Adrenal gland (tissue), 5 donors: ENCODE data around the gene ZNF823.

ENCODE experiments used
- CTCF ChIP-seq, 6 experiments: fragments of 450-650 bp in 4 of 6; fragments of 200-600 bp in 2 of 6; sonication (generic) in 1 of 6; IDR thresholded peaks; 1 replicate in 5 of 6; 2 replicates in 1 of 6; pipeline versions ENCODE4 v1.5.1 to v1.8.0; 2016 to 2021; ENCODE audit warnings: antibody characterized with exemption in 6 of 6, mild to moderate bottlenecking in 2 of 6, moderate library complexity in 1 of 6
- POLR2A ChIP-seq, 2 donors: fragments of 450-650 bp; IDR thresholded peaks; one replicate each; pipeline ENCODE4 v1.6.1; 2017; ENCODE audit warnings: antibody characterized with exemption in 2 of 2, mild to moderate bottlenecking in 2 of 2, moderate library complexity in 1 of 2
- donor health status: DM: no; HTN: no; CAD: no.

GRCh38 chr19:11684987-11685675, 53.6 kb downstream of the ZNF823 start:
- TF ChIP-seq POLR2A (IDR thresholded peaks at IDR 0.05) (no peak), CTCF (IDR thresholded peaks at IDR 0.05) (no peak)
